Measurements from ENCODE around the gene BACH2.
A peak's percentile ranks its signal among the peaks of the same experiment; 100 is the strongest.

Gene BACH2

GRCh38 chr6:90015883-90016282 lies 280.8 kb downstream of the BACH2 start:
- no peak overlapping the region for H3K4me3 ChIP-seq (ENCODE audit: low read length)
- TF ChIP-seq CTCF (IDR thresholded peaks at IDR 0.05; ENCODE audit: insufficient read depth, low read depth, low read length, missing control alignments) = no peak
- no peak for DNase-seq (ENCODE audit: low read depth)

GRCh38 chr6:90008908-90009501 lies 287.6 kb downstream of the BACH2 start:
- no peak overlapping the region for H3K4me3 ChIP-seq (ENCODE audit: low read length)
- peak; percentile 82 for DNase-seq (ENCODE audit: low read depth)
- no peak for TF ChIP-seq CTCF (IDR thresholded peaks at IDR 0.05; ENCODE audit: insufficient read depth, low read depth, low read length, missing control alignments)

GRCh38 chr6:90008189-90008907 lies 288.3 kb downstream of the BACH2 start:
- DNase-seq (ENCODE audit: low read depth) = no peak
- TF ChIP-seq CTCF (IDR thresholded peaks at IDR 0.05; ENCODE audit: insufficient read depth, low read depth, low read length, missing control alignments) = no peak
- no peak overlapping the region for H3K4me3 ChIP-seq (ENCODE audit: low read length)

GRCh38 chr6:90005048-90005827 lies 291.4 kb downstream of the BACH2 start:
- no peak for DNase-seq (ENCODE audit: low read depth)
- TF ChIP-seq CTCF (IDR thresholded peaks at IDR 0.05; ENCODE audit: insufficient read depth, low read depth, low read length, missing control alignments) = no peak
- H3K4me3 ChIP-seq (ENCODE audit: low read length) = no peak overlapping the region

- no peak overlapping the region for H3K4me3 ChIP-seq (ENCODE audit: low read length)
- no peak for DNase-seq (ENCODE audit: low read depth)
- no peak for TF ChIP-seq CTCF (IDR thresholded peaks at IDR 0.05; ENCODE audit: insufficient read depth, low read depth, low read length, missing control alignments)
Observed at GRCh38 chr6:90004511-90004910, 292.1 kb downstream of the BACH2 start.

GRCh38 chr6:90003941-90004340 lies 292.7 kb downstream of the BACH2 start:
- TF ChIP-seq CTCF (IDR thresholded peaks at IDR 0.05; ENCODE audit: insufficient read depth, low read depth, low read length, missing control alignments) = no peak
- no peak for DNase-seq (ENCODE audit: low read depth)
- H3K4me3 ChIP-seq (ENCODE audit: low read length) = no peak overlapping the region
